Astrocyte of the hippocampus (primary cell): ENCODE results near the gene ACP6.
"Not testable (repeated sequence)": the region's sequence is repeated elsewhere in the genome, so short reads cannot be mapped to it uniquely, and the experiment has no call there.

Experiments used
- DNase-seq: peaks from one replicate; pipeline ENCODE4 v3.0.0; 2011; ENCODE audit warnings: low read depth, low spot score

Gene ACP6

GRCh38 chr1:147622731-147623130 lies 47.6 kb downstream of the ACP6 start:
- peak; percentile 81 for DNase-seq

- DNase-seq = peak; percentile 41
Measured at GRCh38 chr1:147620543-147620942, 49.8 kb downstream of the ACP6 start.

- no peak for DNase-seq
Measured at GRCh38 chr1:147619741-147620140, 50.6 kb downstream of the ACP6 start.

- DNase-seq = no peak
Measured at GRCh38 chr1:147618771-147619170, 51.6 kb downstream of the ACP6 start.

GRCh38 chr1:147618077-147618569 lies 52.2 kb downstream of the ACP6 start:
- DNase-seq = no peak

GRCh38 chr1:147614966-147615365 lies 55.4 kb downstream of the ACP6 start:
- DNase-seq = not testable (repeated sequence)

GRCh38 chr1:147613506-147613905 lies 56.8 kb downstream of the ACP6 start:
- no peak for DNase-seq

GRCh38 chr1:147612366-147612765 lies 58.0 kb downstream of the ACP6 start:
- DNase-seq = no peak

- DNase-seq = no peak
Measured at GRCh38 chr1:147611586-147611985, 58.7 kb downstream of the ACP6 start.

- DNase-seq = no peak
Measured at GRCh38 chr1:147611021-147611426, 59.3 kb downstream of the ACP6 start.

- DNase-seq = no peak
Measured at GRCh38 chr1:147609358-147609757, 61.0 kb downstream of the ACP6 start.

- no peak for DNase-seq
Measured at GRCh38 chr1:147608596-147608995, 61.7 kb downstream of the ACP6 start.

- DNase-seq = peak; percentile 73
Measured at GRCh38 chr1:147605591-147605990, 64.7 kb downstream of the ACP6 start.

- DNase-seq = no peak
Measured at GRCh38 chr1:147603986-147604385, 66.3 kb downstream of the ACP6 start.

GRCh38 chr1:147600119-147601111 lies 69.9 kb downstream of the ACP6 start:
- DNase-seq = peak; percentile 43

GRCh38 chr1:147599362-147600118 lies 70.8 kb downstream of the ACP6 start:
- DNase-seq = peak; percentile 99

- DNase-seq = peak; percentile 68
Measured at GRCh38 chr1:147598621-147599361, 71.5 kb downstream of the ACP6 start.

- DNase-seq = no peak
Measured at GRCh38 chr1:147597010-147597409, 73.3 kb downstream of the ACP6 start.
